ENCODE results near the gene CEACAM1. TPM values are rescaled to one million over a fixed set of nuclear protein-coding genes. Genes with fewer than 3 reads are reported as not detected.
A peak's percentile ranks its signal among the peaks of the same experiment; 100 is the strongest.

Gene CEACAM1
- total RNA-seq, 1 experiment from 2014 or later, result 0.95 TPM

DNA sequence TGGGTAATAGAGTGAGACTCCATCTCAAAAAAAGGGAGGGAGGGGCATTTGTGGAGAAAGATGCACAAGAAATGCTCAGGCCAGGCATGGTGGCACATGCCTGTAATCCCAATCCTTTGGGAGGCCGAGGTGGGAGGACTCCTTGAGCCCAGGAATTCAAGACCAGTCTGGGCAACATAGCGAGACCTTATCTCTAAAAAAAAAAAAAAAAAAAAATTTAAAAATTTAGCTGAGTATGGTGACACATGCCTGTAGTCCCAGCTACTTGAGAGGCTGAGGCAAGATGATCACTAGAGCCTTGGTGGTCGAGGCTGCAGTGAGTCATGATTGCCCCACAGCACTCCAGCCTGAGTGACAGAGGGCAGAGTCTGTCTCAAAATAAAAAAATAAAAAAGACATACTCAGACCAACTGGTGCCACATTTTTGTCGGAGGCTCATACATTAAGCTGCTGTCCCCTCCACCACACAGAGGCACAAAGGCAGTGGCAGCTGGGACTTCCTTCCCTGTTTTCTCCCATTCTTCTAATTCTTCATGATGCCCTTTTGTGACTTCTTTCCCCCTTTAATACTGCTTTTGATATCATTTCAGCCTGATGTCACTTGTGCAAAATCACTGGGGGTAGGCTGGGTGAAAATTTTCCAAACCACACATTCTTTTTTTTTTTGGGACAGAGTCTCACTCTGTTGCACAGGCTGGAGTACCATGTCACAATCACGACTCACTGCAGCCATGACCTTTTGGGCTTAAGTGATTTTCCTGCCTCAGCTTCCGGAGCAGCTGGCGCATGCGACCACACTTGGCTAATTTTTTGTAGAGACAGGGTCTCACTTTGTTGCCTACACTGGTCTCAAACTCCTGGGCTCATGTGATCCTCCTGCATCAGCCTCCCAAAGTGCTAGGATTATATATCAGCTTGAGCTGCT is 58.7 kb downstream of the CEACAM1 start:
- Histone ChIP-seq H3K79me2 (ENCODE audit: low read length) (no peaks in the 10 kb centered on the region), H3K36me3 (ENCODE audit: low read depth, low read length) (no peaks in the 10 kb centered on the region), H3K4me3 (ENCODE audit: low read length) (no peak overlapping the region), H3K9me3 (ENCODE audit: low read length) (no peaks in the 10 kb centered on the region), H3F3A (ENCODE audit: low read length, unreplicated experiment) (no peaks in the 10 kb centered on the region), H3K27ac (ENCODE audit: low read length) (no peak overlapping the region), H4K20me1 (ENCODE audit: low read length) (no peaks in the 10 kb centered on the region), H3K4me1 (ENCODE audit: insufficient read depth, low read length) (peaks cover 31% of the 10 kb centered on the region), H3K9ac (ENCODE audit: low read length) (no peak overlapping the region), H3K4me2 (ENCODE audit: low read length) (no peak overlapping the region), H2AFZ (ENCODE audit: low read length) (no peak overlapping the region), H3K27me3 (ENCODE audit: low read length) (no peaks in the 10 kb centered on the region), H3K9me2 (replicated peaks; ENCODE audit: low read length) (no peaks in the 10 kb centered on the region)
- POLR2A ChIA-PET (ENCODE audit: unreplicated experiment), result no interaction called here
- BruUV-seq (replicated peaks), result no TSS peak
- ATAC-seq, result no peak
- intact Hi-C loops (cut with micrococcal nuclease), result no loop called here
- DNase-seq, result no peak
- CTCF ChIA-PET, result no interaction called here
- TF ChIP-seq EZH2phosphoT487 (IDR thresholded peaks at IDR 0.05; ENCODE audit: borderline replicate concordance, low read length) (no peak), EZH2 (IDR thresholded peaks at IDR 0.05; ENCODE audit: low read length, unreplicated experiment) (no peak)
- TF ChIP-seq, protein P1, sequence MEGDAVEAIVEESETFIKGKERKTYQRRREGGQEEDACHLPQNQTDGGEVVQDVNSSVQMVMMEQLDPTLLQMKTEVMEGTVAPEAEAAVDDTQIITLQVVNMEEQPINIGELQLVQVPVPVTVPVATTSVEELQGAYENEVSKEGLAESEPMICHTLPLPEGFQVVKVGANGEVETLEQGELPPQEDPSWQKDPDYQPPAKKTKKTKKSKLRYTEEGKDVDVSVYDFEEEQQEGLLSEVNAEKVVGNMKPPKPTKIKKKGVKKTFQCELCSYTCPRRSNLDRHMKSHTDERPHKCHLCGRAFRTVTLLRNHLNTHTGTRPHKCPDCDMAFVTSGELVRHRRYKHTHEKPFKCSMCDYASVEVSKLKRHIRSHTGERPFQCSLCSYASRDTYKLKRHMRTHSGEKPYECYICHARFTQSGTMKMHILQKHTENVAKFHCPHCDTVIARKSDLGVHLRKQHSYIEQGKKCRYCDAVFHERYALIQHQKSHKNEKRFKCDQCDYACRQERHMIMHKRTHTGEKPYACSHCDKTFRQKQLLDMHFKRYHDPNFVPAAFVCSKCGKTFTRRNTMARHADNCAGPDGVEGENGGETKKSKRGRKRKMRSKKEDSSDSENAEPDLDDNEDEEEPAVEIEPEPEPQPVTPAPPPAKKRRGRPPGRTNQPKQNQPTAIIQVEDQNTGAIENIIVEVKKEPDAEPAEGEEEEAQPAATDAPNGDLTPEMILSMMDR (conservative IDR thresholded peaks at IDR 0.05; ENCODE audit: low read depth, low read length), result no peak

DNA sequence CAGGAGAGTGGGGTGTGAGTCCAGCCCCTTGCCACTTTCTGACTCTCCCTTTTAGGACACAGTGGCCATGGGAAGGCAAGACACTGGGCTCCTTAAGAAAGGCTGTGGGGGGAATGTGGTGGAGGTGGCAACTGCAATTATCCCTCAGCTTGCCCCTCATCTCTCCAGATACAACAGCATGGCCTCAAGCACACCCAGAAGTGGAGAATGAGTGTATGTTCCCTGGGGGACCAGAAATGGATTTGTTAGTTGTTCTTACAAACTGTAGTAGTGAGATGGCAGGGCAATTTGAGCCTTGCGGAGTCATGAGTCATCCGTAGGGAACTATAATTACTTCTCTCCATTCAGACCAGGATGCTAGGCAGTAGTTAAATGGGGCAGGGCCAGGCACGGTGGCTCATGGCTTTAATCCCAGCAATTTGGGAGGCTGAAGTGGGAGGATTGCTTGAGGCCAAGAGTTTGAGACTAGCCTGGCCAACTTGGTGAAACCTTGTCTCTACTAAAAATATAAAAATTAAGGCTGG is 59.9 kb downstream of the CEACAM1 start:
- no TSS peak for BruUV-seq (replicated peaks)
- CTCF ChIA-PET, result no interaction called here
- ATAC-seq, result peak; percentile 77

More for the DNA sequence above, 59.9 kb downstream of the CEACAM1 start:
- intact Hi-C loops (cut with micrococcal nuclease), result no loop called here
- Histone ChIP-seq H3K36me3 (ENCODE audit: low read depth, low read length) (no peaks in the 10 kb centered on the region), H3K4me3 (ENCODE audit: low read length) (no peak overlapping the region), H3F3A (ENCODE audit: low read length, unreplicated experiment) (no peaks in the 10 kb centered on the region), H2AFZ (ENCODE audit: low read length) (no peak overlapping the region), H3K9ac (ENCODE audit: low read length) (no peak overlapping the region), H3K4me2 (ENCODE audit: low read length) (peak overlapping the region; percentile 59), H3K79me2 (ENCODE audit: low read length) (no peaks in the 10 kb centered on the region), H3K4me1 (ENCODE audit: insufficient read depth, low read length) (peaks cover 31% of the 10 kb centered on the region), H3K9me3 (ENCODE audit: low read length) (no peaks in the 10 kb centered on the region), H3K27me3 (ENCODE audit: low read length) (no peaks in the 10 kb centered on the region), H3K9me2 (replicated peaks; ENCODE audit: low read length) (no peaks in the 10 kb centered on the region), H4K20me1 (ENCODE audit: low read length) (no peaks in the 10 kb centered on the region), H3K27ac (ENCODE audit: low read length) (peak overlapping the region; percentile 70)
- TF ChIP-seq EZH2 (IDR thresholded peaks at IDR 0.05; ENCODE audit: low read length, unreplicated experiment) (no peak), EZH2phosphoT487 (IDR thresholded peaks at IDR 0.05; ENCODE audit: borderline replicate concordance, low read length) (no peak)
- TF ChIP-seq, protein P1 (conservative IDR thresholded peaks at IDR 0.05; ENCODE audit: low read depth, low read length), result no peak
- POLR2A ChIA-PET (ENCODE audit: unreplicated experiment), result no interaction called here
- DNase-seq, result peak; percentile 78
